WTC11 (cell line): ENCODE measurements around the gene LILRB2. TPM values are rescaled to one million over a fixed set of nuclear protein-coding genes. Genes with fewer than 3 reads are reported as not detected.
"Not testable (repeated sequence)": the region's sequence is repeated elsewhere in the genome, so short reads cannot be mapped to it uniquely, and the experiment has no call there.

Experiments
- ATAC-seq: fragments of 200-7000 bp; cut with Tn5 transposase; 2 replicates; pipeline ENCODE4 v1.10.0; 2021; ENCODE audit warnings: mild to moderate bottlenecking, moderate library complexity
- CTCF ChIA-PET: fragments of 300-600 bp; sonication (Branson Sonifier 250); formaldehyde crosslinking; loops from one replicate; lab custom pipeline; 2021; ENCODE audit warnings: antibody characterized with exemption; lab: Charles Lee
- POLR2A ChIA-PET: fragments of 350-600 bp; sonication (Branson Sonifier 250); formaldehyde crosslinking; loops from one replicate; lab custom pipeline; 2021; ENCODE audit warnings: antibody characterized with exemption; lab: Charles Lee
- DNase-seq: peaks from one replicate; pipeline ENCODE4 v3.0.0; 2021; ENCODE audit warnings: low spot score
- H3K27ac Mint-ChIP-seq: 2 replicates; pipeline ENCODE4 v1.8.0; 2021; ENCODE audit warnings: mixed read lengths
- H3K27me3 Mint-ChIP-seq: 2 replicates; pipeline ENCODE4 v1.8.0; 2021; ENCODE audit warnings: low read depth, mild to moderate bottlenecking, moderate library complexity, mixed read lengths
- H3K36me3 Mint-ChIP-seq: 2 replicates; pipeline ENCODE4 v1.8.0; 2021; ENCODE audit warnings: mixed read lengths
- H3K4me1 Mint-ChIP-seq: 2 replicates; pipeline ENCODE4 v1.8.0; 2022; ENCODE audit warnings: mixed read lengths
- H3K4me3 Mint-ChIP-seq: 2 replicates; pipeline ENCODE4 v1.8.0; 2021; ENCODE audit warnings: mild to moderate bottlenecking, moderate library complexity, mixed read lengths
- H3K9me3 Mint-ChIP-seq: 2 replicates; pipeline ENCODE4 v1.8.0; 2021; ENCODE audit warnings: mixed read lengths
- IRF2 ChIP-seq: sonication (generic); formaldehyde crosslinking; IDR thresholded peaks from 2 replicates; pipeline ENCODE4 v1.8.0; 2022; ENCODE audit warnings: low read depth, missing genetic modification reagents, borderline replicate concordance
- PRRX2 ChIP-seq: fragments of 250-450 bp; sonication (Bioruptor Pico); IDR thresholded peaks from 2 replicates; pipeline ENCODE4 v1.8.0; 2021; ENCODE audit warnings: mild to moderate bottlenecking
- SOX15 ChIP-seq: fragments of 250-450 bp; sonication (Bioruptor Pico); IDR thresholded peaks from 2 replicates; pipeline ENCODE4 v1.9.0; 2021; ENCODE audit warnings: mild to moderate bottlenecking
- ZNF396 ChIP-seq: fragments of 250-450 bp; sonication (Bioruptor Pico); IDR thresholded peaks from 2 replicates; pipeline ENCODE4 v1.8.0; 2021; ENCODE audit warnings: mild to moderate bottlenecking, moderate library complexity, borderline replicate concordance
- total RNA-seq: library from RNA; stranded (reverse); gene quantifications from 3 replicates; pipeline ENCODE4 v1.2.3, GENCODE V29; 2021
- TF ChIP-seq, protein P1 (sequence below): sonication (generic); formaldehyde crosslinking; IDR thresholded peaks from 2 replicates; pipeline ENCODE4 v1.8.1; 2022; ENCODE audit warnings: mild to moderate bottlenecking, missing genetic modification reagents, moderate library complexity, borderline replicate concordance
- TF ChIP-seq, protein P2 (sequence below): fragments of 250-450 bp; sonication (Bioruptor Pico); conservative IDR thresholded peaks from 2 replicates; pipeline ENCODE4 v1.9.0; 2021; ENCODE audit warnings: mild to moderate bottlenecking
- TF ChIP-seq, protein P3 (sequence below): fragments of 250-450 bp; sonication (Bioruptor Pico); IDR thresholded peaks from 2 replicates; pipeline ENCODE4 v1.9.0; 2021; ENCODE audit warnings: moderate library complexity, mild to moderate bottlenecking, inconsistent platforms, borderline replicate concordance
- TF ChIP-seq, protein P4 (sequence below): sonication (generic); formaldehyde crosslinking; IDR thresholded peaks from 2 replicates; pipeline ENCODE4 v1.8.1; 2023; ENCODE audit warnings: mild to moderate bottlenecking, missing genetic modification reagents, borderline replicate concordance
- TF ChIP-seq, protein P5 (sequence below): fragments of 200-600 bp; IDR thresholded peaks from 2 replicates; pipeline ENCODE4 v1.8.0; 2022; ENCODE audit warnings: antibody characterized with exemption

LILRB2 gene
- total RNA-seq, 1 experiment from 2014 or later, result not detected

DNA sequence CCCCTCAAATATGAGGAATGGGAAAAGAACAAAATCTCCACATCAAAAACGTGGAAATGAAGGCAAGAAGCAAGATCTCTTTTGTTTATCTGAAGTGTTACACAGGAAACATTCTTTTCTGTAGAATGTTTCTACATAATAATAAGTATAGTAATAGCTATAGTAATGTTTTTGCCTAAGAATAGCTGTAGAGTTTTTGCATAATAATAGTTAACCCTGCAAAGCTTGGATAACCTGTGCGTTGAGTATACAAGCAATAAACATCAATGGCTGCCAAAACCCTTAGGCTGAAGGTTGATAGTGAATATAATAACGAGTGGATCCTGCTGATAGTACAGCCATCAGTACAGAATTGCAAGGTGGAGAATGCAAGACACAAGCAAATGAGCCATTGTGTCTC, 43.2 kb upstream of the LILRB2 start (continued):
- TF ChIP-seq, protein P1, sequence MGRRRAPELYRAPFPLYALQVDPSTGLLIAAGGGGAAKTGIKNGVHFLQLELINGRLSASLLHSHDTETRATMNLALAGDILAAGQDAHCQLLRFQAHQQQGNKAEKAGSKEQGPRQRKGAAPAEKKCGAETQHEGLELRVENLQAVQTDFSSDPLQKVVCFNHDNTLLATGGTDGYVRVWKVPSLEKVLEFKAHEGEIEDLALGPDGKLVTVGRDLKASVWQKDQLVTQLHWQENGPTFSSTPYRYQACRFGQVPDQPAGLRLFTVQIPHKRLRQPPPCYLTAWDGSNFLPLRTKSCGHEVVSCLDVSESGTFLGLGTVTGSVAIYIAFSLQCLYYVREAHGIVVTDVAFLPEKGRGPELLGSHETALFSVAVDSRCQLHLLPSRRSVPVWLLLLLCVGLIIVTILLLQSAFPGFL (CRISPR knock-in tag), result no peak
- no peak for TF ChIP-seq SOX15 (CRISPR knock-in tag)
- TF ChIP-seq, protein P2, sequence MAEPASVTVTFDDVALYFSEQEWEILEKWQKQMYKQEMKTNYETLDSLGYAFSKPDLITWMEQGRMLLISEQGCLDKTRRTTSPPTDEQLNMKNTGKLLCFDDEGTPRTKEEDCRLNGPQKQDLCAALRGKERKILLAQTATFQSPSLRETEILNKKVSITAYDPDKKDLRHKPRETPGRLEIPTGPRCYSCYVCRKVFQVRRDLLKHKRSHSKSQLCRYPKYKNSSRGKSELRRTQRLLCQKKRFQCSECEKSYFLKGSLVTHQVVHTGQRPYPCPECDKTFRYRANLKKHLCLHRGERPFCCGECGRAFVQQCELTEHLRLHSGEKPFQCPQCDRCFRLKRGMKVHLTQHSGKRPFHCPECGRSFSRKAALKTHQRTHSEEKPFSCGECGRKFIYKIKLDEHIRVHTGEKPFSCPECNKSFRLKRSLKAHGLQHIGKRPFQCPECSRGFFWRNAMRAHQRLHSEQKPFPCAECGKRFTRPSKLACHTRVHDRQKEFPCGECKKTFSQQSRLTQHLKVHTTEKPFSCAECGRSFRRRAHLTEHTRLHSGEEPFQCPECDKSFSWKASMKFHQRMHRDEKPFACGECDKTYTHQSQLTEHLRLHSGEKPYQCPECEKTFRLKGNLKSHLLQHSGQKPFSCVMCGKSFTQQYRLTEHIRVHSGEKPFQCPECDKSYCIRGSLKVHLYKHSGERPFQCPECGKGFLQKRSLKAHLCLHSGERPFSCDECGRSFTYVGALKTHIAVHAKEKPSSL (CRISPR knock-in tag), result no peak
- no peak for TF ChIP-seq ZNF396
- TF ChIP-seq, protein P3, sequence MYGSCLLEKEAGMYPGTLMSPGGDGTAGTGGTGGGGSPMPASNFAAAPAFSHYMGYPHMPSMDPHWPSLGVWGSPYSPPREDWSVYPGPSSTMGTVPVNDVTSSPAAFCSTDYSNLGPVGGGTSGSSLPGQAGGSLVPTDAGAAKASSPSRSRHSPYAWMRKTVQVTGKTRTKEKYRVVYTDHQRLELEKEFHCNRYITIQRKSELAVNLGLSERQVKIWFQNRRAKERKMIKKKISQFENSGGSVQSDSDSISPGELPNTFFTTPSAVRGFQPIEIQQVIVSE (CRISPR knock-in tag), result no peak
- TF ChIP-seq IRF2 (CRISPR knock-in tag), result no peak
- no peak for TF ChIP-seq PRRX2 (CRISPR knock-in tag)
- TF ChIP-seq, protein P4, sequence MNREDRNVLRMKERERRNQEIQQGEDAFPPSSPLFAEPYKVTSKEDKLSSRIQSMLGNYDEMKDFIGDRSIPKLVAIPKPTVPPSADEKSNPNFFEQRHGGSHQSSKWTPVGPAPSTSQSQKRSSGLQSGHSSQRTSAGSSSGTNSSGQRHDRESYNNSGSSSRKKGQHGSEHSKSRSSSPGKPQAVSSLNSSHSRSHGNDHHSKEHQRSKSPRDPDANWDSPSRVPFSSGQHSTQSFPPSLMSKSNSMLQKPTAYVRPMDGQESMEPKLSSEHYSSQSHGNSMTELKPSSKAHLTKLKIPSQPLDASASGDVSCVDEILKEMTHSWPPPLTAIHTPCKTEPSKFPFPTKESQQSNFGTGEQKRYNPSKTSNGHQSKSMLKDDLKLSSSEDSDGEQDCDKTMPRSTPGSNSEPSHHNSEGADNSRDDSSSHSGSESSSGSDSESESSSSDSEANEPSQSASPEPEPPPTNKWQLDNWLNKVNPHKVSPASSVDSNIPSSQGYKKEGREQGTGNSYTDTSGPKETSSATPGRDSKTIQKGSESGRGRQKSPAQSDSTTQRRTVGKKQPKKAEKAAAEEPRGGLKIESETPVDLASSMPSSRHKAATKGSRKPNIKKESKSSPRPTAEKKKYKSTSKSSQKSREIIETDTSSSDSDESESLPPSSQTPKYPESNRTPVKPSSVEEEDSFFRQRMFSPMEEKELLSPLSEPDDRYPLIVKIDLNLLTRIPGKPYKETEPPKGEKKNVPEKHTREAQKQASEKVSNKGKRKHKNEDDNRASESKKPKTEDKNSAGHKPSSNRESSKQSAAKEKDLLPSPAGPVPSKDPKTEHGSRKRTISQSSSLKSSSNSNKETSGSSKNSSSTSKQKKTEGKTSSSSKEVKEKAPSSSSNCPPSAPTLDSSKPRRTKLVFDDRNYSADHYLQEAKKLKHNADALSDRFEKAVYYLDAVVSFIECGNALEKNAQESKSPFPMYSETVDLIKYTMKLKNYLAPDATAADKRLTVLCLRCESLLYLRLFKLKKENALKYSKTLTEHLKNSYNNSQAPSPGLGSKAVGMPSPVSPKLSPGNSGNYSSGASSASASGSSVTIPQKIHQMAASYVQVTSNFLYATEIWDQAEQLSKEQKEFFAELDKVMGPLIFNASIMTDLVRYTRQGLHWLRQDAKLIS (CRISPR knock-in tag), result no peak
- TF ChIP-seq, all 79 proteins: peak for 0

DNA sequence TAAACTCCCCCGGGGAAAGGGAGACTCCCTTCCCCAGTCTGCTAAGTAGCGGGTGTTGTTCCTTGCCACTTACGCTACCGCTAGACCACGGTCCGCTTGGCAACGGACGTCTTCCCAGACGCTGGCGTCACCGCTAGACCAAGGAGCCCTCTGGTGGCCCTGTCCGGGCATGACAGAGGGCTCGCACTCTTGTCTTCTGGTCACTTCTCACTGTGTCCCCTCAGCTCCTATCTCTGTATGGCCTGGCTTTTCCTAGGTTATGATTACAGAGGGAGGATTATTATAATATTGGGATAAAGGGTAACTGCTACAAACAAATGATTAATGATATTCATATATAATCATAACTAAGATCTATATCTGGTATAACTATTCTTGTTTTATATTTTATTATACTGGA, 42.0 kb upstream of the LILRB2 start:
- TF ChIP-seq, protein P5, sequence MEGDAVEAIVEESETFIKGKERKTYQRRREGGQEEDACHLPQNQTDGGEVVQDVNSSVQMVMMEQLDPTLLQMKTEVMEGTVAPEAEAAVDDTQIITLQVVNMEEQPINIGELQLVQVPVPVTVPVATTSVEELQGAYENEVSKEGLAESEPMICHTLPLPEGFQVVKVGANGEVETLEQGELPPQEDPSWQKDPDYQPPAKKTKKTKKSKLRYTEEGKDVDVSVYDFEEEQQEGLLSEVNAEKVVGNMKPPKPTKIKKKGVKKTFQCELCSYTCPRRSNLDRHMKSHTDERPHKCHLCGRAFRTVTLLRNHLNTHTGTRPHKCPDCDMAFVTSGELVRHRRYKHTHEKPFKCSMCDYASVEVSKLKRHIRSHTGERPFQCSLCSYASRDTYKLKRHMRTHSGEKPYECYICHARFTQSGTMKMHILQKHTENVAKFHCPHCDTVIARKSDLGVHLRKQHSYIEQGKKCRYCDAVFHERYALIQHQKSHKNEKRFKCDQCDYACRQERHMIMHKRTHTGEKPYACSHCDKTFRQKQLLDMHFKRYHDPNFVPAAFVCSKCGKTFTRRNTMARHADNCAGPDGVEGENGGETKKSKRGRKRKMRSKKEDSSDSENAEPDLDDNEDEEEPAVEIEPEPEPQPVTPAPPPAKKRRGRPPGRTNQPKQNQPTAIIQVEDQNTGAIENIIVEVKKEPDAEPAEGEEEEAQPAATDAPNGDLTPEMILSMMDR, result peak; percentile 51; the same call in 1 of the 2 replicates
- H3K36me3 Mint-ChIP-seq, result peaks cover 22% of the 10 kb centered on the region
- POLR2A ChIA-PET, ATAC-seq, H3K27ac Mint-ChIP-seq, H3K4me3 Mint-ChIP-seq: not testable (repeated sequence)
- peak; percentile 66 for DNase-seq
- peaks cover 39% of the 10 kb centered on the region for H3K27me3 Mint-ChIP-seq
- CTCF ChIA-PET, result interaction anchor here (0.8 to 3.9 kb wide), 4 partner anchors 57 to 143 kb away, joined by 3 to 29 read pairs (median 6); partner anchors contain the start of gene MBOAT7
- H3K9me3 Mint-ChIP-seq, result peaks cover 28% of the 10 kb centered on the region
- H3K4me1 Mint-ChIP-seq, result peaks cover 24% of the 10 kb centered on the region

DNA sequence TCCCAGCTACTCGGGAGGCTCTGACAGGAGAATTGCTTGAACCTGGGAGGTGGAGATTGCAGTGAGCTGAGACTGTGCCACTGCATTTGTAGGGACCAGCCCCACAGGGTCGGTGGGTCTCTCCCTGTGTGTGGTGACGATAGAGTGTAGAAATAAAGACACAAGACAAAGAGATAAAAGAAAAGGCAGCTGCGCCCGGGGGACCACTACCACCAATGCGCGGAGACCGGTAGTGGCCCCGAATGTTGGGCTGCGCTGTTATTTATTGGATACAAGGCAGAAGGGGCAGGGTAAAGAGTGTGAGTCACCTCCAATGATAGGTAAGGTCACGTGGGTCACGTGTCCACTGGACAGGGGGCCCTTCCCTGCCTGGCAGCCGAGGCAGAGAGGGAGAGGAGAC, 41.4 kb upstream of the LILRB2 start:
- peaks cover 28% of the 10 kb centered on the region for H3K9me3 Mint-ChIP-seq
- POLR2A ChIA-PET, H3K4me3 Mint-ChIP-seq, DNase-seq, ATAC-seq, H3K27ac Mint-ChIP-seq: not testable (repeated sequence)
- H3K27me3 Mint-ChIP-seq, result peaks cover 37% of the 10 kb centered on the region
- CTCF ChIA-PET, result interaction anchor here (1.3 to 3.9 kb wide), 2 partner anchors 56 to 69 kb away, joined by 7 to 29 read pairs; no protein-coding TSS in a partner anchor
- peaks cover 26% of the 10 kb centered on the region for H3K4me1 Mint-ChIP-seq
- H3K36me3 Mint-ChIP-seq, result peaks cover 22% of the 10 kb centered on the region
